ENCODE measurements around the gene TIMM10.

DNA sequence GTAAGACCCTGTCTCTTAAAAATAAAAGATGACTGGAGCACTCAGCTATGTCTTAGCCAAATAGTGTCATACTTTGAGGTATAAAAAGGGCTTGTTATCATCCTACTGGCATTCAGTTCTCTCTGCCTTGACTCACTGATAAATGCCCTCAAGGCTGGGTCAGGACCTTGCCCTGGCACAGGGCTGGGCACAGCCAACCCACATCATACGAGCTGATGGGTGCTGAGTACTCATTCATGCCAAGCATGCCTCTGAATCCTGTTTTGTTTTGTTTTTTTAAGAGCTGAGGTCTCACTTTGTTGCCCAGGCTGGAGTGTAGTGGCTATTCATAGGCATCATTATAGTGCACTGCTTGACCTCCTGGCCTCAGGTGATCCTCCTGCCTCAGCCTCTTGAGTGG is 8.8 kb upstream of the TIMM10 start:
- TF ChIP-seq, protein P1, sequence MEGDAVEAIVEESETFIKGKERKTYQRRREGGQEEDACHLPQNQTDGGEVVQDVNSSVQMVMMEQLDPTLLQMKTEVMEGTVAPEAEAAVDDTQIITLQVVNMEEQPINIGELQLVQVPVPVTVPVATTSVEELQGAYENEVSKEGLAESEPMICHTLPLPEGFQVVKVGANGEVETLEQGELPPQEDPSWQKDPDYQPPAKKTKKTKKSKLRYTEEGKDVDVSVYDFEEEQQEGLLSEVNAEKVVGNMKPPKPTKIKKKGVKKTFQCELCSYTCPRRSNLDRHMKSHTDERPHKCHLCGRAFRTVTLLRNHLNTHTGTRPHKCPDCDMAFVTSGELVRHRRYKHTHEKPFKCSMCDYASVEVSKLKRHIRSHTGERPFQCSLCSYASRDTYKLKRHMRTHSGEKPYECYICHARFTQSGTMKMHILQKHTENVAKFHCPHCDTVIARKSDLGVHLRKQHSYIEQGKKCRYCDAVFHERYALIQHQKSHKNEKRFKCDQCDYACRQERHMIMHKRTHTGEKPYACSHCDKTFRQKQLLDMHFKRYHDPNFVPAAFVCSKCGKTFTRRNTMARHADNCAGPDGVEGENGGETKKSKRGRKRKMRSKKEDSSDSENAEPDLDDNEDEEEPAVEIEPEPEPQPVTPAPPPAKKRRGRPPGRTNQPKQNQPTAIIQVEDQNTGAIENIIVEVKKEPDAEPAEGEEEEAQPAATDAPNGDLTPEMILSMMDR (IDR thresholded peaks at IDR 0.05), result no peak
- no peak for TF ChIP-seq POLR2A (IDR thresholded peaks at IDR 0.05)
